DLD1 (cell line): ENCODE data around the gene DNAJB12.
"Not testable (repeated sequence)": the region's sequence is repeated elsewhere in the genome, so short reads cannot be mapped to it uniquely, and the experiment has no call there.

ENCODE experiments used
- in situ Hi-C: cut with HindIII; loops from 2 replicates; pipeline ENCODE4 v1.10.0; 2017; ENCODE audit warnings: low sequenced_read_pairs

The DNAJB12 gene

DNA sequence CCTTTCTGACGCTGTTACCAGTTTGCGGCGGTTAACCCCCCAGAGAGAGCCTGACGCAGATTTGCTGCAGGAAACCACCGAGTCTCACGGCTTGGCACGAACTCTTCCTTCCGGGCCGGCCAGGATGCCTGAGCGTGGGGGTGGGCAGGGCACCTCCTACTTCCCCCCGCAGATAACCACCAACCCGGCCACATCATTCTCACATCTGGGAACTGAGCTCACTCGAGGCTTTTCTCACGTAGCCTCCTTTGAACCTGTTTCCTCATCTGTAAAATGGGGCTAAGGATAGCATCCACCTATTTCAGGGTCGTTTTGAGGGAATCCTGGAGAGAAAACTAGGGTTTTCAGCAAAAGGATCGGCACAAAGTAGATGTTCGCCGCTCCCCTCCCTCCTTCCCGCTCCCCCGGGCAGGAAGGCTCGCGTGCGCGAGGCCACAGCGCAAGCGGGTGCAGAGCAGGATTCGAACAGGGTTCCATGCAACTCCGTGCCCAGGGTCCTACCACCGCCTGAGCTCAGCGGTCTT lies 57.4 kb downstream of the DNAJB12 start:
- in situ Hi-C loops = no loop called here

DNA sequence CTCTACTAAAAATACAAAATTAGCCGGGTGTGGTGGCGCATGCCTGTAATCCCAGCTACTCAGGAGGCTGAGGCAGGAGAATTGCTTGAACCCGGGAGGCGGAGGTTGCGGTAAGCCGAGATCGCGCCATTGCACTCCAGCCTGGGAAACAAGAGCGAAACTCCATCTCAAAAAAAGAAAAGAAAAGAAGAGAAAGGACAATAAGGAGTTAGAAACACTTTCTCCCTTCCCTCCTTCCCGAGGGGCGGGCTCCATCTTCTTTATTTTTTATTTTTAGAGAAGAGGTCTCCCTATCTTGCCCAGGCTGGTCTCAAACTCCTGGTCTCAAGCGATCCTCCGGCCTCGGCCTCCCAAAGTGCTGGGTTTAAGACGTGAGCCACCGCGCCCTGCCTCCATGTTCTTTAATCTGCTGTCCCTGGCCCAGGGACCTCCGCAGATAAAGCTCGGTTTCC lies 57.9 kb downstream of the DNAJB12 start:
- in situ Hi-C loops = not testable (repeated sequence)

DNA sequence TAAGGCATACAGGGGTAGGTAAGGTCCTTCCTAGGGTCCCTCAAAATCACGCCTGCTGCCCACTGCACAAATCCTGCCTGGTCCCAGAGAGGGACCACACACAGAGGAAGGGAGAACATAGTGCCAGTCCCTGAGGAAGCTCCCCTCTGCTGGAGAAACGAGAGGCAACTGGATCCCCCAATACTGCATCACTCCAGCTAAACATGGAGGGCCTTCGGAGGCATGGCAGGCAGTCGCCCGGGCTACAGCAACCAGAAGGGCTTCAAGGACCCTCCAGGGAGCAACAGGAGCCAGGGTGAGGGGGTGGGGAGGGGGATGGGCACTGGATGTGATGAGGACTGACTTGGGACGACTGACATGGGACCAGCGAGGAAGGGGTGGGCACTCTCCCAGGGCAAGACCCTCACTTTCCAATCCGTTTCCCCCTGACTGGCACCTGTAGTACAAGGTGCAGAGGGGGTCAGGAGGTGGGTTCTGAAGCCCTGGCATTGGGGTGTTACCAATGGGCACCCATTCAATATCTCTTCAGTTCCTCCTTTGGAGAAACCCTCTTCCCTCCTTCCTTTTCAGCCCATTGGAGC lies 59.3 kb downstream of the DNAJB12 start:
- in situ Hi-C loops = no loop called here

DNA sequence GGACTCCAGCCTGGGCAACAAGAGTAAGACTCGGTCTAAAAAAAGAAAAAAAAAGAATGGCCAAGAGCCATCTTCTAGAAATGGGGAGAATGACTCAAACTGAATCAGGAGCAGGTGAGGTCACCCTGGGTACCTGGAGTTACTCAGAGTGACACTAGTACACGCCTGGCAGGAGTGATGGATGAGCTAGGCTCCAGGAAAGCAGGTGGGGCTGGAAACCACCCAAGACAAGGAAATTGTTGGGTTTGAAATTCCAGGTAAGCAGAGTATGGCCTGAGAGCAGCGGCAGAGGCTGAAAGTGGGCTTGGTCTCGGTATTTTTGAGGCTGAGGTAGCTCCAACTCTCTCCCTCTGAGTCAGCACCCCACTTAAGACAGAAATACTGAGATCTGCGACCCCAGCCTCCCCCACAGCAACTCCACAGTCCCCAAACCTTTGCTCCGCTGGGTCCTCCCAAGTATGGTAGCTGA lies 62.5 kb downstream of the DNAJB12 start:
- in situ Hi-C loops = no loop called here

DNA sequence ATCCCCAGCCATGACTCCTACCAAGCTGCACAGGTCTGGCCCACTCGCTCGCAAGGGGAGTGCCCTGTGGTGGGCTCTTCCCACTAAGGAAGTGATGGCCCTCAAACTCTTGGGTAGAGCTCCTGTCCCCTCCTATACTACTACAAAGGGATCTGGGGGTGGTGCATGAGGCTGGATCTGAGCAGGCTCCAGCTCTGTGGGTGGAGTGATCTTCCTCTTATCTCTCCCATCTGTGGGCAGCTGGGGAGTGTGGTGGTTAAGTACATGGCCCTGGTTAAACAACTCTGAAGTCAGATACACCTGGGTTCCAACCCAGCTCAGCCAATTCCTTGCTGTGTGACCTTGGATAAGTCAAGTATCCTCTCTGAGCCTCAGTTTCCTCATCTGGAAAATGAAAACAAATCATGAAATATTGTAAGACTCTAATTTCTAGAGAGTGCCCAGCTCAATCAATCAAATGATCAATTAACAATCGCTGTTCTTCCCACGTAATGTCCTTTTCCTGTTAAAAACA lies 63.6 kb downstream of the DNAJB12 start:
- in situ Hi-C loops = no loop called here

DNA sequence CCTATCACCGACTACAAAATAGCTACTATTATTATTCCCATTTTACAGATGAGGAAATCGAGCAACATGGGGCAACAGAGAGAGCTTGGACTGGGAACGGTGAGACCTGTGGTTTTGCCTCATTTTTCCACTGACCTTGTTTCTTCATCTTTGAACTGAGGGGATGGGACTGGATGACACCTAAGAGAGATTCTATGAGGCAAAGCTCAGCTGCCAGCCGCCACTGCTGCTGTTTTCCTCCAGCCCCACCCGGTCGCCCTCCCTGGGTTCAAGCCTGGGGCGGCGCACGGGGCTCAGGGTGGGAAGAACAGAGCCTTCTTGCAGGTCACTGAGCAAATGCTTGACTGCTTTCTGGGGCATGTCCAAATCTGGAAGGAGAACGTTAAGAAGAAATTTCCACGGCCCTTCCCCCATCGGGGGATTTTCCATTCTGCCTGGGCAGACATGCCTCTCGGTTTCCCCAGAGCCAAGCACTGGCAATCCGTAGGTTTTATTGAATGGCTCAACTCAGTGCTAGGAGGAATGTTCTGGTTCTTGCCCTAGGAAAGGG lies 68.7 kb downstream of the DNAJB12 start:
- in situ Hi-C loops = no loop called here

DNA sequence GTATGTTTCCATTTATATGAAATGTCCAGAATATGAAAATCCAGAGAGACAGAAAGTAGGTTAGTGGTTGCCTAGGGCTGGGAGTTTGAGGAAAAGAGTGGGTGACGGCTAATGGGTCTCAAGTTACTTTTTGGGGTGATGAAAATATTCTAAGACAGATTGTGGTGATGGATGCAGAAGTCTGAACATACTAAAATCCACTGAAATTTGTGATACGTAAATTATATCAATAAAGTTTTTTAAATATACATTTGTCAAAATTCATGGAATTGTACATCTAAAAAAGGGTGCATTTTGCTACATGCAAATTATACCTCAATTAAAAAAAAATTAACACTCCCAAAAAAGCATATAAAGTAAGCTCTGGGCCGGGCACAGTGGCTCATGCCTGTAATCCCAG lies 71.6 kb downstream of the DNAJB12 start:
- in situ Hi-C loops = no loop called here
